GM18505 (cell line): Measurements from ENCODE around the gene METTL18.
A peak's percentile ranks its signal among the peaks of the same experiment; 100 is the strongest.
"Not testable (repeated sequence)": the region's sequence is repeated elsewhere in the genome, so short reads cannot be mapped to it uniquely, and the experiment has no call there.

ENCODE experiments used
- ATAC-seq: cut with Tn5 transposase; IDR thresholded peaks from one replicate; pipeline ENCODE4 v1.9.1; 2021; ENCODE audit not compliant: unreplicated experiment
- POLR2A ChIP-seq: IDR thresholded peaks from 4 replicates; pipeline ENCODE4 v1.6.1; 2011; ENCODE audit warnings: borderline replicate concordance; ENCODE audit not compliant: insufficient read depth, insufficient read length; ENCODE audit errors: extremely low read depth

The METTL18 gene

GRCh38 chr1:169794530-169795416 lies at the start of gene METTL18:
Gene METTL18 (minus strand): TSS chr1:169794907. CDS start chr1:169793695, 1,212 bp downstream.
- ATAC-seq = peak; percentile 94
- TF ChIP-seq POLR2A = peak; percentile 78

- TF ChIP-seq POLR2A = no peak
- ATAC-seq = no peak
Measured at GRCh38 chr1:169838942-169839341, 44.2 kb upstream of the METTL18 start.

- ATAC-seq = no peak
- TF ChIP-seq POLR2A = no peak
Measured at GRCh38 chr1:169836198-169836597, 41.5 kb upstream of the METTL18 start.

- no peak for TF ChIP-seq POLR2A
- no peak for ATAC-seq
Measured at GRCh38 chr1:169835647-169836046, 40.9 kb upstream of the METTL18 start.

- ATAC-seq = no peak
- TF ChIP-seq POLR2A = no peak
Measured at GRCh38 chr1:169834869-169835268, 40.2 kb upstream of the METTL18 start.

- TF ChIP-seq POLR2A = no peak
- ATAC-seq = no peak
Measured at GRCh38 chr1:169833179-169833901, 38.6 kb upstream of the METTL18 start.

GRCh38 chr1:169829671-169830070 lies 35.0 kb upstream of the METTL18 start:
- TF ChIP-seq POLR2A = no peak
- ATAC-seq = no peak

GRCh38 chr1:169824153-169824552 lies 29.4 kb upstream of the METTL18 start:
- no peak for ATAC-seq

GRCh38 chr1:169821500-169821899 lies 26.8 kb upstream of the METTL18 start:
- no peak for TF ChIP-seq POLR2A
- ATAC-seq = no peak

More at GRCh38 chr1:169824153-169824552, 29.4 kb upstream of the METTL18 start:
- no peak for TF ChIP-seq POLR2A

GRCh38 chr1:169816617-169817016 lies 21.9 kb upstream of the METTL18 start:
- no peak for TF ChIP-seq POLR2A
- no peak for ATAC-seq

- no peak for ATAC-seq
- no peak for TF ChIP-seq POLR2A
Measured at GRCh38 chr1:169814265-169814664, 19.6 kb upstream of the METTL18 start.

- TF ChIP-seq POLR2A = no peak
- ATAC-seq = no peak
Measured at GRCh38 chr1:169812131-169812530, 17.4 kb upstream of the METTL18 start.

GRCh38 chr1:169811418-169812035 lies 16.8 kb upstream of the METTL18 start:
- ATAC-seq = not testable (repeated sequence)

- ATAC-seq = no peak
- no peak for TF ChIP-seq POLR2A
Measured at GRCh38 chr1:169809370-169810095, 14.8 kb upstream of the METTL18 start.

- ATAC-seq = no peak
- no peak for TF ChIP-seq POLR2A
Measured at GRCh38 chr1:169804941-169805340, 10.2 kb upstream of the METTL18 start.
